ENCODE measurements around the gene DYNC2H1. TPM values are rescaled to one million over a fixed set of nuclear protein-coding genes. Genes with fewer than 3 reads are reported as not detected.

DYNC2H1 gene
- total and polyA plus RNA-seq, 2 donors (not counting 1 experiment from before 2014, with no cell fraction given) = 20.1 to 65.9 TPM

GRCh38 chr11:103480421-103480820 lies 371.2 kb downstream of the DYNC2H1 start:
- Histone ChIP-seq H3K4me3 (replicated peaks in 1 of 4; ENCODE audit: control extremely low read depth in 1 of 4, insufficient read depth in 1 of 4, low read depth in 3 of 4, low read length in 4 of 4) (no peak overlapping the region), H4K20me1 (ENCODE audit: control insufficient read depth, extremely low read depth, insufficient read depth, low read length) (no peaks in the 10 kb centered on the region), H3K79me2 (ENCODE audit: control insufficient read depth, insufficient read depth, low read length) (no peaks in the 10 kb centered on the region), H3K27ac (ENCODE audit: insufficient read depth, low read length) (no peak overlapping the region), H3K36me3 (ENCODE audit: control insufficient read depth, insufficient read depth, low read length) (no peaks in the 10 kb centered on the region), H3K9me3 (ENCODE audit: control insufficient read depth, insufficient read depth, low read depth, low read length) (no peaks in the 10 kb centered on the region), H3K27me3 (ENCODE audit: control insufficient read depth, insufficient read depth, low read length) (no peaks in the 10 kb centered on the region), H3K9ac (ENCODE audit: insufficient read depth, low read length) (no peak overlapping the region), H2AFZ (ENCODE audit: low read length) (no peak overlapping the region), H3K4me2 (ENCODE audit: extremely low read depth, insufficient read depth, low read length) (no peak overlapping the region), H3K4me1 (ENCODE audit: control insufficient read depth, extremely low read depth, insufficient read depth, low read length) (no peaks in the 10 kb centered on the region)
- DNase-seq (ENCODE audit: low read depth in 2 of 2) = peak in 1 of 2 donors; percentile 12
- TF ChIP-seq, protein P1, sequence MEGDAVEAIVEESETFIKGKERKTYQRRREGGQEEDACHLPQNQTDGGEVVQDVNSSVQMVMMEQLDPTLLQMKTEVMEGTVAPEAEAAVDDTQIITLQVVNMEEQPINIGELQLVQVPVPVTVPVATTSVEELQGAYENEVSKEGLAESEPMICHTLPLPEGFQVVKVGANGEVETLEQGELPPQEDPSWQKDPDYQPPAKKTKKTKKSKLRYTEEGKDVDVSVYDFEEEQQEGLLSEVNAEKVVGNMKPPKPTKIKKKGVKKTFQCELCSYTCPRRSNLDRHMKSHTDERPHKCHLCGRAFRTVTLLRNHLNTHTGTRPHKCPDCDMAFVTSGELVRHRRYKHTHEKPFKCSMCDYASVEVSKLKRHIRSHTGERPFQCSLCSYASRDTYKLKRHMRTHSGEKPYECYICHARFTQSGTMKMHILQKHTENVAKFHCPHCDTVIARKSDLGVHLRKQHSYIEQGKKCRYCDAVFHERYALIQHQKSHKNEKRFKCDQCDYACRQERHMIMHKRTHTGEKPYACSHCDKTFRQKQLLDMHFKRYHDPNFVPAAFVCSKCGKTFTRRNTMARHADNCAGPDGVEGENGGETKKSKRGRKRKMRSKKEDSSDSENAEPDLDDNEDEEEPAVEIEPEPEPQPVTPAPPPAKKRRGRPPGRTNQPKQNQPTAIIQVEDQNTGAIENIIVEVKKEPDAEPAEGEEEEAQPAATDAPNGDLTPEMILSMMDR (conservative IDR thresholded peaks at IDR 0.05 in 1 of 2, IDR thresholded peaks at IDR 0.05 in 1 of 2; ENCODE audit: low read depth in 1 of 2, low read length in 2 of 2) = no peak
- no peak for TF ChIP-seq EZH2 (IDR thresholded peaks at IDR 0.05; ENCODE audit: low read length, missing control alignments)

GRCh38 chr11:103483996-103484395 lies 374.8 kb downstream of the DYNC2H1 start:
- no peaks in the 10 kb centered on the region for H4K20me1 ChIP-seq (ENCODE audit: control insufficient read depth, extremely low read depth, insufficient read depth, low read length)
- H3K4me1 ChIP-seq (ENCODE audit: control insufficient read depth, extremely low read depth, insufficient read depth, low read length) = no peaks in the 10 kb centered on the region
- H3K27ac ChIP-seq (ENCODE audit: insufficient read depth, low read length) = no peak overlapping the region
- no peaks in the 10 kb centered on the region for H3K36me3 ChIP-seq (ENCODE audit: control insufficient read depth, insufficient read depth, low read length)
- H2AFZ ChIP-seq (ENCODE audit: low read length) = no peak overlapping the region
- no peaks in the 10 kb centered on the region for H3K9me3 ChIP-seq (ENCODE audit: control insufficient read depth, insufficient read depth, low read depth, low read length)
- no peak overlapping the region for H3K4me3 ChIP-seq (replicated peaks in 1 of 4; ENCODE audit: control extremely low read depth in 1 of 4, insufficient read depth in 1 of 4, low read depth in 3 of 4, low read length in 4 of 4)
- TF ChIP-seq, protein P1 (conservative IDR thresholded peaks at IDR 0.05 in 1 of 2, IDR thresholded peaks at IDR 0.05 in 1 of 2; ENCODE audit: low read depth in 1 of 2, low read length in 2 of 2) = no peak
- TF ChIP-seq EZH2 (IDR thresholded peaks at IDR 0.05; ENCODE audit: low read length, missing control alignments) = no peak
- H3K9ac ChIP-seq (ENCODE audit: insufficient read depth, low read length) = no peak overlapping the region
- no peaks in the 10 kb centered on the region for H3K27me3 ChIP-seq (ENCODE audit: control insufficient read depth, insufficient read depth, low read length)
- no peak overlapping the region for H3K4me2 ChIP-seq (ENCODE audit: extremely low read depth, insufficient read depth, low read length)
- DNase-seq (ENCODE audit: low read depth in 2 of 2) = peak in 1 of 2 donors; percentile 15
- H3K79me2 ChIP-seq (ENCODE audit: control insufficient read depth, insufficient read depth, low read length) = no peaks in the 10 kb centered on the region

DNA sequence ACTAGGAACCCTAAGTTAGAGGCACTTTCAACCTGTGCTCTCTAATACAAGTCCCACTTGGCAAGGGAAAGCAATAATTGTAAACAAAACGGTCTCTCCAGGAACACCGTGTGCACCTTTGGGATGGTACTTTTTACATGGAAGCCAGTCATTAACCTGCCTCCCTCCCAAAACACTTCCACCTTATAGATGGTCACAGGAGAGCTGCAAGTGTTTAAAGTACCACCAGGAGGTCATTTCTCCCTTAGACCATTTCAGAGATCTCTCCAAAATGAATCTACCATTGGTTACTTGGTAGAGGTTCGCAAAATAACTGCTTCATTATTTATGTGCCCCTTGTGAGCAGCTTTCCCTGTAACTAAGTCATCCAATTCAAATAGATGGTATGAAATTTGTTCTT lies 375.3 kb downstream of the DYNC2H1 start:
- H3K4me3 ChIP-seq (replicated peaks in 1 of 4; ENCODE audit: control extremely low read depth in 1 of 4, insufficient read depth in 1 of 4, low read depth in 3 of 4, low read length in 4 of 4) = no peak overlapping the region
- H3K36me3 ChIP-seq (ENCODE audit: control insufficient read depth, insufficient read depth, low read length) = no peaks in the 10 kb centered on the region
- no peaks in the 10 kb centered on the region for H3K27me3 ChIP-seq (ENCODE audit: control insufficient read depth, insufficient read depth, low read length)
- H3K9me3 ChIP-seq (ENCODE audit: control insufficient read depth, insufficient read depth, low read depth, low read length) = no peaks in the 10 kb centered on the region
- no peak overlapping the region for H3K27ac ChIP-seq (ENCODE audit: insufficient read depth, low read length)
- TF ChIP-seq, protein P1 (conservative IDR thresholded peaks at IDR 0.05 in 1 of 2, IDR thresholded peaks at IDR 0.05 in 1 of 2; ENCODE audit: low read depth in 1 of 2, low read length in 2 of 2) = no peak
- no peak for TF ChIP-seq EZH2 (IDR thresholded peaks at IDR 0.05; ENCODE audit: low read length, missing control alignments)
- DNase-seq (ENCODE audit: low read depth in 2 of 2) = no peak
- no peak overlapping the region for H3K4me2 ChIP-seq (ENCODE audit: extremely low read depth, insufficient read depth, low read length)
- H3K79me2 ChIP-seq (ENCODE audit: control insufficient read depth, insufficient read depth, low read length) = no peaks in the 10 kb centered on the region
- no peaks in the 10 kb centered on the region for H4K20me1 ChIP-seq (ENCODE audit: control insufficient read depth, extremely low read depth, insufficient read depth, low read length)
- H3K9ac ChIP-seq (ENCODE audit: insufficient read depth, low read length) = no peak overlapping the region
- no peak overlapping the region for H2AFZ ChIP-seq (ENCODE audit: low read length)
- no peaks in the 10 kb centered on the region for H3K4me1 ChIP-seq (ENCODE audit: control insufficient read depth, extremely low read depth, insufficient read depth, low read length)

Measured in fibroblast of lung (primary cell).